ENCODE results near the gene SMIM26.

The SMIM26 gene

GRCh38 chr20:18589941-18590674 is 22.9 kb downstream of the SMIM26 start:
- DNase-seq (ENCODE audit: low read depth in 1 of 2, low spot score in 1 of 2) = no peak
- in situ Hi-C loops (cut with HindIII; ENCODE audit: low pct_unique_long_range_greater_than_20kb, low sequenced_read_pairs) = no loop called here
- TF ChIP-seq JUND (IDR thresholded peaks at IDR 0.05; ENCODE audit: low read depth) = no peak

GRCh38 chr20:18596270-18596669 is 29.0 kb downstream of the SMIM26 start:
- in situ Hi-C loops (cut with HindIII; ENCODE audit: low pct_unique_long_range_greater_than_20kb, low sequenced_read_pairs) = no loop called here
- DNase-seq (ENCODE audit: low read depth in 1 of 2, low spot score in 1 of 2) = no peak
- TF ChIP-seq JUND (IDR thresholded peaks at IDR 0.05; ENCODE audit: low read depth) = no peak

GRCh38 chr20:18609741-18610140 is 42.5 kb downstream of the SMIM26 start:
- in situ Hi-C loops (cut with HindIII; ENCODE audit: low pct_unique_long_range_greater_than_20kb, low sequenced_read_pairs) = no loop called here
- TF ChIP-seq JUND (IDR thresholded peaks at IDR 0.05; ENCODE audit: low read depth) = no peak

GRCh38 chr20:18611492-18611891 is 44.3 kb downstream of the SMIM26 start:
- in situ Hi-C loops (cut with HindIII; ENCODE audit: low pct_unique_long_range_greater_than_20kb, low sequenced_read_pairs) = no loop called here
- TF ChIP-seq JUND (IDR thresholded peaks at IDR 0.05; ENCODE audit: low read depth) = no peak
- no peak for DNase-seq (ENCODE audit: low read depth in 1 of 2, low spot score in 1 of 2)

More at GRCh38 chr20:18609741-18610140, 42.5 kb downstream of the SMIM26 start:
- no peak for DNase-seq (ENCODE audit: low read depth in 1 of 2, low spot score in 1 of 2)

- no peak for TF ChIP-seq JUND (IDR thresholded peaks at IDR 0.05; ENCODE audit: low read depth)
- DNase-seq (ENCODE audit: low read depth in 1 of 2, low spot score in 1 of 2) = no peak
Observed at GRCh38 chr20:18613553-18613952, 46.3 kb downstream of the SMIM26 start.

GRCh38 chr20:18614244-18614643 is 47.0 kb downstream of the SMIM26 start:
- TF ChIP-seq JUND (IDR thresholded peaks at IDR 0.05; ENCODE audit: low read depth) = no peak
- no peak for DNase-seq (ENCODE audit: low read depth in 1 of 2, low spot score in 1 of 2)
- in situ Hi-C loops (cut with HindIII; ENCODE audit: low pct_unique_long_range_greater_than_20kb, low sequenced_read_pairs) = no loop called here

More at GRCh38 chr20:18613553-18613952, 46.3 kb downstream of the SMIM26 start:
- in situ Hi-C loops (cut with HindIII; ENCODE audit: low pct_unique_long_range_greater_than_20kb, low sequenced_read_pairs) = no loop called here

GRCh38 chr20:18615020-18615650 is 47.9 kb downstream of the SMIM26 start:
- no peak for DNase-seq (ENCODE audit: low read depth in 1 of 2, low spot score in 1 of 2)
- in situ Hi-C loops (cut with HindIII; ENCODE audit: low pct_unique_long_range_greater_than_20kb, low sequenced_read_pairs) = no loop called here
- no peak for TF ChIP-seq JUND (IDR thresholded peaks at IDR 0.05; ENCODE audit: low read depth)

Measured in T47D (cell line).